AG20443 (cell line): ENCODE results near the gene SIGLEC15.
"Not testable (repeated sequence)": the region's sequence is repeated elsewhere in the genome, so short reads cannot be mapped to it uniquely, and the experiment has no call there.

Experiments used
- DNase-seq: peaks from one replicate; pipeline ENCODE4 v3.0.0; 2012; ENCODE audit warnings: low spot score, mixed read lengths

Gene SIGLEC15, protein sequence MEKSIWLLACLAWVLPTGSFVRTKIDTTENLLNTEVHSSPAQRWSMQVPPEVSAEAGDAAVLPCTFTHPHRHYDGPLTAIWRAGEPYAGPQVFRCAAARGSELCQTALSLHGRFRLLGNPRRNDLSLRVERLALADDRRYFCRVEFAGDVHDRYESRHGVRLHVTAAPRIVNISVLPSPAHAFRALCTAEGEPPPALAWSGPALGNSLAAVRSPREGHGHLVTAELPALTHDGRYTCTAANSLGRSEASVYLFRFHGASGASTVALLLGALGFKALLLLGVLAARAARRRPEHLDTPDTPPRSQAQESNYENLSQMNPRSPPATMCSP

DNA sequence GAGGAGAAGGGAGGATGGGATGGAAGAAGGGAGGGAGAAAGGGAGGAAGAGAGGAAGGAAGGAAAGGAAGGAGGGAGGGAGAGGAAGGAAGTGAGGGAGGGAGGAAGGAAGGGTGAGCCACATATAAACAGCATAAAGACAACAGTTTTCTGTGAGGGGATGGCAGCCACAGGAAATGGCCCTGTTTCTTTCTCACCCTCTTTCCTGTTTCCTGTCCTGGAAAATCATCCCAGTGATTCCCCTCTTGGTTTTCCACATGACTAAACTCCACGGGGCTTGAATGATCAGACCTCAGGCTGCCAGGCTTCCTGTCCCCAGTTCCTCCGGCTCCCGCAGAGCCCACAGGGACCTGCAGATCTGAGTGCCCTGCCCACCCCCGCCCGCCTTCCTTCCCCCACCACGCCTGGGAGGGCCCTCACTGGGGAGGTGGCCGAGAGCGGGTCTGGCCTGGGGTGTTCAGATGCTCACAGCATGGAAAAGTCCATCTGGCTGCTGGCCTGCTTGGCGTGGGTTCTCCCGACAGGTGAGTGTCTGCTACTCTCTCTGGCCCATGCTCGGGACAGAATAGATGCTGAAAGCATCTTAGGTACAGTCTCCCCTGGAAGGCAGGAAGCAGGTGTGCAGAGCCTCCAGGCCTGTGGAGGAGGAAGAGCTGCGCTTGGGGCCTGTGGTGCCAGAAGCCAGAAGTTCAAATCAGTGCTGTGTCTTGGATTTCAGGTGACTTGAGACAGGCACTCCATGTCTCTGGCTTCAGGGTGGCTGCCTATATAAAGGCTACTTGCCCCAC lies at the start of gene SIGLEC15:
Gene SIGLEC15, plus strand, starts transcription at position 418 of the 787 bp plus-strand sequence. Its CDS starts 54 bp downstream, at position 472.
- no peak for DNase-seq

DNA sequence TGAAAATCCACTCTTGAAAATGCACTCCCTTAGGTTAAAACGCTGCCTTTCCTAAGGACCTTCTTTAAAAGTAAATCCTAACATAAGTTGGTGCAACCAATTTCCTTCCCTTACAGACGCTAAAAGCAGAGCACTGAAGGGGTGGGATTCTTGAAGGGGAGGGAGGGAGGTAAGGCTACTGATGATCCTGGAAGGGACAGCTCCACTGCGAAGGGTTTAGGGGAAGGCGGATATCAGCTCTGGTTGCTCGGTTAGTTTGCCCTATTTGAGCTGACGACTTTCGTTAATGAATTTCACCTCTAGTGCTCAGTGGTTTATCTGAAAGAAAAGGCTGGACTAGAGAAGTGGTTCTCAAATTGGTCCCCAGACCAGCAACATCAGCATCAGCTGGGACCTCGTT lies 49.7 kb upstream of the SIGLEC15 start:
- no peak for DNase-seq

DNA sequence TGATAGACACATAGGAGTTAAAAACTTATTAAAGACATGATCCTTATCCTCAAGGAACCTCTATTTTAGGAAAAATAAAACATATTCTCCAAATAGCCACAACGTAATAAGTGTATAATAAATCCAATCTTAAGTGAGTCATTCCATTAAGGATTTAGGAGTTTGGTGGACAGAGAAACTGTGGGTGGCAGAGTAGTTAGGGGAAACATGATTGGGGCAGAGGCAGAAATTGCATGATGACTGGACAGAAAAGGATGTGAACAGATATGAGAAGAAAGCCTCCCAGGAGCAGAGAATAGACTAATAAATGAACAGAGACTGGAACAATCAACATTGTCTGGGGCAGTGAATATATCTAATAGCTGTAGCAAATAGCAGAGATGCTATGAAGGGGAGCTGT lies 48.1 kb upstream of the SIGLEC15 start:
- DNase-seq = peak; percentile 71

DNA sequence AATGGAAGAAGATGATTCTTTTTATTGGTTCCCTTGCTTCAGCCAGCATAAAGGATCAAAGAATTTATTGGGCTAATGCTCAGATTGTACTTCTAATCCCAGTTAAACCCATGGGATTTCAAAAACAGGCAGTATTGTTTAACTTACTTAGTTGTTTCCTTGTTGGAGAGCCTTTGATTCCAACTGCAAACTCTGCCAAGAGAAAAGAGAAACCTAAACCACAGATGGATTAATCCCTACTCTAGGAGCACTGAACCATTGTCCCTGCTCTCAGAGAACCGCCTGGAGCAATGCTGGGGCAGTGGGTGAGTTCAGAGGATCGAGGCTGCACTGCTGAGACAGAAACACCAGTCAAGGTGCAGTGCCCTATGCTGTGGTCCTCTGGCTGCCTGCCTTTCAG lies 44.9 kb upstream of the SIGLEC15 start:
- peak; percentile 7 for DNase-seq

DNA sequence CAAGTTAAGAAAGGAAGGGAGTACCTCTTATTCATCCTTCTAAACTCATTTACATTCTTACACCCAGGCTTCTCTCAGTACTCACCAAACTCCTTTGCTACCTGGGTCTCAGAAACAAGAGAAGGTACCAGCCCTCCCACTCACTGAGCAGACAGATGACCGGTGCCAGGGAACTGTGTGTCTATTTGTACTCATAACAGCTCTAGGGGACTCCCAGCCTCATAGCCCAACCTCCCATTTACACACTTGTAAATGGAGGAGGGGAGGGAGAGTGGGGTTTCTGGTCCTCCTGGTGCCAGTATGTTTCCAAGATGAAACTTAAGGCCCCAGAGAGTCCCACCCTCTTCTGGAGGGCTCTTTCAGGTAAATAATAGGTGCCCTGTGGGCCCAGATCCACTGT lies 42.8 kb upstream of the SIGLEC15 start:
- DNase-seq = no peak

DNA sequence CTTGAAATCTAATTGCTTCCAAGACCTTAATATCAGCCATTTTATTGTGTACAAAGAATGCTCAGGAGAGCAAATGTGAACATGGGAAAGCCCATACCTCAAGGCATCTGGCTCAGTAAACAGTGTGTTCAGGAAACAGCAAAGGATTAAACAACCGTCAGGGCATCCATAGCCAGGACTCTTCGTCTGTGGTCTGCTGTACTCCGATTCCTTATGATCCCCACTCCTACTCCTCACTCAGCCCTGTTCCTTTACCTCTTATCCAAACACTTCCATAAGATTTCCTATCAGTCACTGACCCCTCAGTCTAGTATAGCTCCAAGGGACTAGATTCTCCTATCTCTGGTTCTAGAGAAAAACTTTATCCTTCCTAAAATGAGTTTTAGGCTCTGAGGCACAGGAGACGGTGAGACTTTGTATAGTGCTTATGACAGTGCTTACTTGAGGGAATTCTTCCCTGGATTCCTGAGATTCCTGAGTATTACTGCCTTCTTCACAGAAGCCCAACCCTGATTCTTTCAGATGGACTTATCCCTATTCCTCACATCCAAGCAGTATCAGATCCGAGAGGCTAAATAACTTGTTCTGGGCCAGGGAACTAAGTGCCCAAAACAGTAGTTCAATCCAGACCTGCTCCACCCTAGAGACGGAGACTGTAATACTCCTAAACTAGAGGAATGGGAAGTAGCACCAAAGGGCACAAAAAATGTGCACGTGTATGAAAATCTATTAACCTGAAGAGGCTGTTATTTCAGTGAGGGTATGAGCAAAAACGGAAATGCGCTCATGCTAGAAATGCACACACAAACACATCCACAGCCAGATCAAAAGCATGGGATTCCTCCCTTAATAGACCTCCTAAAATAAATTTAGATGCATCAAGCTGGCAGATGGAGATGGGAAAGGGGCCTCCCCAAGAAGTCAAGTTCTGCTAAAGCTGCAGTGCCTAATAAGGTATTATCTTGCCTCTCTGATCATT lies 42.1 kb upstream of the SIGLEC15 start:
- peak; percentile 72 for DNase-seq

DNA sequence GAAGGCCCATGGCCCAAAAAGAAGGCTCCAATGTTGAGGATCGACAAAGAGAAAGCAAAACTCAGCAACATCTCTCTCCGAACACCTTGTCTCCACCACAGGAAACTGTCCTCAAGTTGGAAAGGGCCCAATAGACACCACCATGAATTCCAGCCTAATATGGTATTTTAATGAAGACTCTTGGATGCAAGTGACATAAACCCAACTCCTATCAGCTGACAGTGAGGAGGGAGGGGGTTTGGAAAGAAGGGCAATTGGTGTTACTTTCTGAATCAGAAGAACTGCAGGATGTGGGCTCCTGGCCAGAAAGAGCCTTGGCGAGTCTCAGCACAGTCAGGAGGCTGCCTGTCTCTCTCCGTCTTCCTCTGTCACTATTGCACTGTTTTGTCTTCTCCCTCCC lies 40.3 kb upstream of the SIGLEC15 start:
- DNase-seq = no peak

DNA sequence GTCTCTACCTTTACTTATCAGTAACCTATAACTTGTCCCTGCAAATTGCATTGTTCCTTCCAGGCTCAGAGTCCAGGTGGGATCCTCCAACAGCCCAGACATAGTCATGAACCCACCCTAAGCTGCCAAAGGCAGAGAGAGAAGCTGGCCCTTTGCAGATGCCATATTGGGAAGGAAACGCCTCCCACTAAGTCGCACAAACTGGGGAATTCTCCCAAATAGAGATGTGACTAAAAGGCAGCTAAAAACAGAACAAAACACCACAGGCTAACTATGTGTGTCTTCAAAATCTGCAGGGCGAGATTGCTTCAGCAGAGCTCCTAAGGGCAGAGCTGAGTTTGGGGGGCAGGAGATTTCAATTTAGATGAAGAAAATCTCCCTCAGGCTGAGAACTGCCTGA lies 38.5 kb upstream of the SIGLEC15 start:
- no peak for DNase-seq

DNA sequence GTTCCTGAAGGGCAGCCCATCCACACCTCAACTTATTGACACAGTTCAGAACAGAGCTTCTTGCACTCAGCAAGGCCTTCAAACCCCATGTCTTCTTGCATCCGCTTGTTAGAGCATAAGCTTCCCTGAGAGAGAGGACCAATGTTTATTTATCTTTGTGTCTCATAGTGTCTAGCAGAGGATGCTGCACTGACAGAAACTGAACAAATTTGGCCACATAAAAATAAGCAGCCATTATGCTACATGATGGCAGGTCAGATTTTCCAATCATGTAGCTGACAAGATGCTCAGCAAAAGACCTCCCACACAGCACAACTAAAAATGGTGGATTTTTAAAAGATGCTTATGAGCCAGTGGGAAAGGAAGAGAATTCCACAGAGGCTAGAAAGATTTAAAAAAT lies 38.1 kb upstream of the SIGLEC15 start:
- no peak for DNase-seq

DNA sequence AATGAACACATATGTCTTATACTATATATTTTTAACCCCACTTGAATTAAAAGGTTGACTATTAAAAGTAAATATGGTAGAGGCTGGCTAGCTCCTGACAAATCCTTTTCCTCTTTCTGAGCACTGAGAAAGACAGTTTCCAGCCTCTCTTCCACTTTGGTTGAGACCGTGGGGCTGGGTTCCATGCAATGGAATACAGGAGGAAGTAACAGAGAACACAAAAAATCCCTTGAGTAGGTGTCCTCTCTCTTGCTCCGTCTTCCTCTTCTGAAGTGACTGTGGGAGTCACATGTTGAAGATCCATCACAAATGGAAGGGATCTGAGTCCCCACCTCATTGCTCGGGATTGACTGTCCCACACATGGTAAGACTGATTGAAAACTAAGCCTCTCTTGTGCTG lies 36.6 kb upstream of the SIGLEC15 start:
- no peak for DNase-seq

DNA sequence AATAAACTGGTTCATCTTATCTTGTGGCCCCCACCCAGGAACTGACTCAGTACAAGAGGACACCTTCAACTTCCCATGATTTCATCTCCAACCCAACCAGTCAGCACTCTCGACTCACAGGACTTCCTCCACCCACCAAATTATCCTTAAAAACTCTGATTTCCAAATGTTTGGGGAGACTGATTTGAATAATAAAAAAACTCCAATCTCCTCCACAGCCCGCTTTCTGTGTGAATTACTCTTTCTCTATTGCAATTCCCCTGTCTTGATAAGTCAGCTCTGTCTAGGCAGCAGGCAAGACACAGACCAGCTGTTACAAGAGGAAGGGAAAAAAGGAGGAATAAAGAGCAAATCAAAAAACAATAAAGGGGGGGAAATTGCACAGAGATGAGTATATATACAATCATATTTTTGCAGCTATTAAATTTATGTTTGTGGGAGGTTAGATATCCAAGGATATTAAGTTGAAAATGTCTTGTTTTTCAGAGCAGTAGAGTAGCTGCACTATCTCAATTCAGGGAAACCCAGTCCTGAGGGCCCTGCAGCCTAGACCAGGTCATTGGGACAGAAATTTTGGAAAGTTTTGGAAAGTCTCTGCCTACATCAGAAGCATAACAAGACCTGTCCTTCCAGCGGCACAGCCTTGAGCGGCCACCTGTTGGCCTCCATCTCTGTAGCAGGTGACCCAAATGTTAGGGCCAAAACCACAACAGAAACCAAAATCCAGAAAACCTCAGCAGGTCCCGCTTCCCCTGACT lies 32.8 kb upstream of the SIGLEC15 start:
- DNase-seq = no peak

DNA sequence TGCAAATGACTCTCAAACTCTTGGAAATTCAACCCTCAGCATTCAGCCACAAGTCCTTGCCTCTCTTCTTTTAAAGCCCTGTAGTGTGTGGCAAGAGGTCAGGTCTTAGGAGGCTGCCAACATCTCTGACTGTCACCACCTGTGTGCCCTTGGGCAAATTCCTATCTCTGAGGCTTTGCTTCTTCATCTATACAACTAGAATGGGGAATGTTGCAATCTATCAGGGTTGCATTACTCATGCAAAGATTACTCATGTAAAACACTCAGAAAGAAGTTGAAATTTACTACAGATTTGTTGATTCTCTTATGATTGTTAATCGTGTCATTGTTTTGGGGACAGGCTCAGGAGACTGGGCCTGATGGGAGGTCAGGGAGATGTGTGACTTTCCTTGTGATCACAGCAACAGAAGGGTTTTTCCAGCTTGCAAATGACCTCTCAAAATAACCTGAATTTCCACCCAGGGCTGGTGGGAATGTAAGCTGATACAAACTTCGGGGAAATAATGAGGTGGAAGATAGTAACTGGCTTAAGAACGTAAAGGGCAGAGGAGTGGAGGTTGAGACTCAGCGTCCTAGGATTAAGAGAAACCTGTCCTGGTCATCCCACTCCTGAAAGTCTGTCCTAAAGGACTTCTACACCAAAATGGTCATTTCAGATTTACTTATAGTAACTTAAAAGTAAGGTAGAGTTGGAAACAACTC lies 32.1 kb upstream of the SIGLEC15 start:
- peak; percentile 75 for DNase-seq

DNA sequence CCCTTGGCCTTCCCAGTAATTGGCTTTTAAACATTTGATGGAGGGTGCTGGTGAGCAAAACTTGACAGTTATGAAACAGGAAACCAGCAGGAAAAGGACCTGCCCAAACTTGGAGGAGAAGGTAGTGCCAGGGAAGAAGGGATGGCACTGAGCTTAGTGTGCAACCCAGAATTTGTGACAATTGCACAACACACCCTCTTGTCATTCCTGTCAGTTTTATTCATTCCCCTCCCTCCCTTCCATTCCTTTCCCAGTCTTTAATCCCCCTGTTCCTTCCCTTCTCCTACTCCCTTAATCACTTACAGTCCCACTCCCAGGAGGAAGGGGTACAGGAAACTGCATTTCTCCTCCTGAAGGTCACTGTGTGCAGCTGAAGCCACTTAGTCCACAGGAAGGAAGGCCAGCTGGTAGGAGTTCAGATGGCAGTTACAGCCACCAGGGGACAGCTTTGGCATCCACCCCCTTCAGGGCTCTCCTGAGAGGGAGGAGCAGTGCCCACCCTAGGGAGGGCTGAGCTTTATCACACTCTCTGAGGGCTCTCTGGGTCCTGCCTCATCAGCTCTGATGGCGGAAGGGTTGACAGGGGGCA lies 24.0 kb upstream of the SIGLEC15 start:
- no peak for DNase-seq

DNA sequence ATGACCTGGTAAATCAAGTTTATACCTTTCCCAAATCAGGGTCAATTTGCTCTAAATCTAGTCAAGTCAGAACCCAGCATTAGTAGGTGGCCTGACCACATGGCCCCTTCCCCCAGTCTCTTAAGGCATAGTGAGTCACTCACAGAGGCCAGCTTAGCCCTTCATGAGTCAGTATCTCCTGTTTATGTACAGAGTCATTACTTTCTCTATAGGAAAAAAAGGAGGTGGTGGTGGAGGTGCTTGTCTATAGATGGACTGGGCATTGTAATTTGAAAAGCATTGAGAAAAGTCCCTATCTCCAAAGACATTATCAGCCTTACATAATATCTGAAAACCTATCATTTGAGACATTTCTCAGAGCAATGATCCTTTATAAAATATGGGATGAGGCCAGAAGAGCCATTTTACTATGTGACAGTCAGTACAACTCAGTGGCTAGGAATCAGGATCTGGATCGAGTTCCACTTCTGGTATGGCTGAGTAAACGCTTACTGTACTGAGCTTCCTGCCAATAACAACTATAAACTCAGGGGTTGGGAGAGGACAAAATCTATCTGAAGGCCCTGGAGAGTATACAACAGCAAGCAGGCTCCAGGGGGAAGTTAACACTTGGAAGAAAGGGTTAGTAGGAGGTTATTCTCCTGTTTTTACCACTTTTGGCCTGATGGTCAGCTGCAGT lies 22.5 kb upstream of the SIGLEC15 start:
- peak; percentile 88 for DNase-seq

DNA sequence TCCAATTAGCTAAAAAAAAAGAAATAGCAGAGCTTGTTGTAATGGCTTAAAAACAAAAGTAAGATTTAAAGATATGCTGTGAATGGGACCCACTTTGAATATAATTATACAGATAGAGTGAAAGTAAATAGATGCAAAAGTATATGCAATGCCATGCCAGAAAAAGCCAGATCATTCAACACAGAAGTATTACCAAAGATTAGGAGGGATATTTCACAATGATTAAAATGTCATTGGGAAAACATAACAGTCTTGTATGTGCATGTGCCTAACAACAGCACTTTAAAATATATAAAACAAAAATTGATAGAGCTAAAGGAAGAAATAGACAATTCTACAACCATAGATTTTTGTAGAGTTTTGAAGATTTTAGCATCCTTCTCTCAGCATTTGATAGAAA lies 19.9 kb upstream of the SIGLEC15 start:
- DNase-seq = no peak

DNA sequence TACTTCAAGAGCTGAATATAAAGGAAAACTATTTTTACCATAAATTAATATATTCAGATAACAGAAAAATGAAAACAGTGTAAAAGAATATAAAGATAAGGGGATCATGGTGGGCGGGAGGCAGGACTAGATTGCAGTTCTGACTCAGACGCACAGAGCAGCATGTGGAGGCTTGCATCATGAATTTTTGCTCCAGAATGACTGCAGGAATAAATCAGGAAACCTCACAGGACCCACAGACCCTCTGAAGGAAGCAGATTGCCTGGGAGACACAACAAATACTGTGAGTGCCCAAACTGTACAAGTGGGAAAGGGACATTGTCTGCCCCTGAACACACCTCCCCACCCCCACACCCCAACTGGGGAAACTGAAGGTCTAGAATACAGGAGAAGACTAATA lies 19.2 kb upstream of the SIGLEC15 start:
- no peak for DNase-seq

DNA sequence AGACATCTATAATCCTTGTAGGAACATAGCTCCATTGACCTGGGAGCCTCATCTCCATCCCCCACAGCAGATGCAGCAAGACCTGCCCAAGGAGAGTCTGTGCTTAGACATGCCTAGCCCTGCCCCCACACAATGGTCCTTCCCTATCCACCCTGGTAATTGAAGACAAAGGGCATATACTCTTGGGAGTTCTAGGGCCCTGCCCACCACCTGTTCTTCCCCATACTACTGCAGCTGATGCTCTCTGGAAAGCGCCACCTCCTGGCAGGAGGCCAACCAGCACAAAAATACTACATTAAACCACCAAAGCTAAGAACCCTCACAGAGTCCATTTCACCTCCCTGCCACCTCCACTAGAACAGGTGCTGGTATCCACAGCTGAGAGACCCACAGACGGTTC lies 18.3 kb upstream of the SIGLEC15 start:
- not testable (repeated sequence) for DNase-seq

DNA sequence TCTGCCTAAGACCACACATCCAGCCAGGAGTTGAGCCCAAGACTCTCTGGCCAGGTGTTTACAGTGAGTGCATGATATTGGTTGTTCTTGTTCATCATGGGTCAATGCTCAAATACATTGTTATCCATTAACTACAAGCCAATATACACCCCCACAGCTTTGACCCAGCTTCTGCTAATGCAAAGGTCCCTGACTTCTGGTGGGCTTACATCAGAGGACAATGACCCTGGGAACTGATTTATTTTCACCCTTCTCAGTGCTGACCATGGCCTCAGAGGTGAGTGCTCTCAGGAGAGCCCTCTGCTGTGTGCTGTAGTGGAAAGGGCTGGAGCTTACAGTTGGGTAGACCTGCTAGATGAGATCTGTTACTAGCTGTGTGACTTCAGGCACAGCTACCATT lies 10.7 kb upstream of the SIGLEC15 start:
- DNase-seq = not testable (repeated sequence)

DNA sequence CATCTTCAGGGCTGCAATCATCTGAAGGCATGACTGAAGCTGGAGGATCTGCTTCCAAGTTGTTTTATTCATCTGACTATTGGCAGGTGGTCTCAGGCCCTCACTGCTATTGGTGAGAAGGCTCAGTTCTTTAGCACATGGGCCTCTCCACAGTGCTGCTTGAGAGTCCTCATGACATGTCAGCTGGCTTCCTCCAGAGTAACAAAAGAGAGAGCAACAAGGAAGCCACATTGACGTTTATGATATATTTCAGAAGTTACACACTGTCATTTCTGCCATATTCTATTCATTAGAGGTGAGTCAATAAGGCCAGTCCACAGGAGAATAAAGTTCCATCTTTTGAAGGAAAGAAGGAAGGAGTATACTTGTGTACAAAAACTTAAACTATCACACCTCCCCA lies 7.9 kb upstream of the SIGLEC15 start:
- no peak for DNase-seq

DNA sequence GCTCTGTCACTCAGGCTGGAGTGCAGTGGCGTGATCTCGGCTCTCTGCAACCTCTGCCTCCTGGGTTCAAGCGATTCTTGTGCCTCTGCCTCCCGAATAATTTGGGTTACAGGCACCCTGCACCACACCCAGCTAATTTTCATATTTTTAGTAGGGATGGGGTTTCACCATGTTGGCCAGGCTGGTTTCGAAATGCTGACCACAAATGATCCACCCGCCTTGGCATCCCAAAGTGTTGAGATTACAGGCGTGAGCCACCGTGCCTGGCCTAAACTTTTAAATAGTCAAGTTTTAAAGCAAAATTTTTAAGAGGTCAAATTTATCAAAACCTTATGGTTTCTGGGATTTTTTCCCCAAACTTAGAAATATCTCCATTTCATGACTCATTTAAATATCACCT lies 6.7 kb upstream of the SIGLEC15 start:
- not testable (repeated sequence) for DNase-seq
